SK-N-DZ (cell line): ENCODE data around the gene ABCF3.

Experiments
- small RNA-seq, 2 experiments: library from RNA; depleted of rRNA; stranded (forward); fragments of <200 nt; gene quantifications; one replicate each; pipeline ENCODE3, GENCODE V24; 2014

The ABCF3 gene

Small RNA genes lying within 50 kb of the gene (small RNA-seq; reads per million reads assigned to genes)
- gene MIR1224, result 0.16 to 1.2 reads per million in 2 experiments
